Stimulated activated CD4-positive, alpha-beta T cell treated with anti-CD3 and anti-CD28 coated beads, Interleukin-2, amount 100 ng/mL, for 24 hours (primary cell): Measurements from ENCODE around the gene NDUFA5.
"Not testable (repeated sequence)": the region's sequence is repeated elsewhere in the genome, so short reads cannot be mapped to it uniquely, and the experiment has no call there.

Experiments used
- DNase-seq, 2 donors: peaks; one replicate each; pipeline ENCODE4 v3.0.0-alpha.2; 2020

Gene NDUFA5

DNA sequence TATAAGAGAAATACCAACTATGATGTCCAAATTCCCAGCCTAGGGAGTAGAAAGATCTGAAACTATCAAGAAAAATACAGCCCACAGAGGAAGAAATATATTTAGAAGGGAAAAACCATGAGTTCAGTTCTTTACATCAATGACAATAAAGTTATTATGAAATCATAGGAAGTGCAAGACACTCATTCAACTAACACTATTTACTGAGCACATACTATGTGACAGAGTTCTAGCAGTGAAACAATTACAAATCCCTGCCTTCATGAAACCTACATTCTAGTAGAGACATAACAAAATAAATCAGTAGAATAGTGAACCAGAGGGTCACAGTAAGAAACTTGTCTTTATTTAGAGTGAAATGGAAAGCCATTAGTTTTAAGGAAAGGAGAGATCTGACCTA is 2.1 kb downstream of the NDUFA5 start:
- DNase-seq, result no peak

DNA sequence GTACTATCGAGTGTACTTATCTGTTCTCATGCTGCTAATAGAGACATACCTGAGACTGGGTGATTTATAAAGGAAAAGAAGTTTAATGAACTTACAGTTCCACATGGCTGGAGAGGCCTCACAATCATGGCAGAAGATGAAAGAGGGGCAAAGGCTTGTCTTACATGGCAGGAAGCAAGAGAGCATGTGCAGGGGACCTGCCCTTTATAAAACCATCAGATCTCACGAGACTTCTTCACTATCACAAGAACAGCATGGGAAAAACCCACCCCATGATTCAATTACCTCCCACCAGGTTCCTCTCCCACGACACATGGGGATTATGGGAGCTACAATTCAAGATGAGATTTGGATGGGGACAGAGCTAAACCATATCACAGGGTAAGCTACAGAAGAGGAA is 4.5 kb downstream of the NDUFA5 start:
- DNase-seq, result no peak

DNA sequence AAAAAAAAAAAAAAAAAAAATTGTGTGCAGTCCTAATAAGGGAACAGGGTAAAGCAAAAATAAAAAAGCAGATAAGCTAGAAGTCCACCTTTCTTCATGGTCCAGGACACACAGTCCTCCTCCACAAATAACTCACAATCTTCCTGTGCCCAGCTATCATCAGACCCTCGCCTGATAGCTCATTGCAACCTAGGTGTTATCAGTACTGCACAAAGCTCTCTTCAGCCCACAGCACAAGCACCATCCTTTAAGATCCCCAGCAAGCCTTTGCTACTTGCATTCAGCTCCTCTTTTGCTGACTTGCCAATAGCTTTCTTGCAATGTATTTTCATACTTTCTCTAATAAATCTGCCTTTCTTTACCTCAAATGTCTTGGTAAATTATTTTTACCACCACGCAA is 5.0 kb downstream of the NDUFA5 start:
- DNase-seq, result no peak

GRCh38 chr7:123552134-123552533 is 5.5 kb downstream of the NDUFA5 start:
- not testable (repeated sequence) for DNase-seq

DNA sequence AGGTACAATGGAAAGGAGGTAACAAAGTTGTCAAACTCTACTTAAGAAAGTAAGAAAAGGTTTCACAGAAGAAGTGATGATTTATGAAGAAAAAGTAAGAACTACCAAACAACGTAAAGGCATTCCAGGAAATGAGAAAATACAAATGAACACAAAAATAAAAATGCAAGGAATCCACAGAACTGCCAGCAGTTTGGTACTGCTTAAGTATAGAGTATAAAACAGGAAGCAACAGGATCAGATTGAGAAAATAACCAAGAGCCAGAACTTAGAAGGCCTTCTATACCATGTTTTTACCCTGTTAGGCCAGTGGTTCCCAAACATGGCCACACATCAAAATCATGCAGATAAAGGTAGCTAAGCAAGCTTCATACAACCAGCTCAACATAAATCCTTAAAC is 9.2 kb downstream of the NDUFA5 start:
- DNase-seq, result no peak

DNA sequence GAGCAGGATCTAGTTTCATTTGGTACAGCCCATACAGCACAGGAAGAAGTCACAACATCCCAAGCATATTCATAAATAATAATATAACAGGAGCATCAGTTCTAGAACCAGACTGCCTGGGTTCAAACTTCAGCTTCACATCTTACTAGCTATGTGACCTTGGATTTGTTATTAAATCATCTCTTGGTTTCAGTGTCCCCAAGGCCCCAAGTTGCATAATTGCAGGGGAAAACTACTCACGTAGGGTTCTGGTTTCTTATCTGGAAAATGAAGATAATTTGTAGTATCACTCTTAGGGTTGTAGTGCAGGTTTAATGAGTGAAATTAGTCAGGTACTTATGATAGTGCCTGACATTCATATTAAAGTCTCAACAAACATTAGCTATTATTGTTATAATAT is 17.7 kb downstream of the NDUFA5 start:
- no peak for DNase-seq

GRCh38 chr7:123538897-123539296 is 18.7 kb downstream of the NDUFA5 start:
- no peak for DNase-seq

GRCh38 chr7:123538189-123538714 is 19.4 kb downstream of the NDUFA5 start:
- no peak for DNase-seq

DNA sequence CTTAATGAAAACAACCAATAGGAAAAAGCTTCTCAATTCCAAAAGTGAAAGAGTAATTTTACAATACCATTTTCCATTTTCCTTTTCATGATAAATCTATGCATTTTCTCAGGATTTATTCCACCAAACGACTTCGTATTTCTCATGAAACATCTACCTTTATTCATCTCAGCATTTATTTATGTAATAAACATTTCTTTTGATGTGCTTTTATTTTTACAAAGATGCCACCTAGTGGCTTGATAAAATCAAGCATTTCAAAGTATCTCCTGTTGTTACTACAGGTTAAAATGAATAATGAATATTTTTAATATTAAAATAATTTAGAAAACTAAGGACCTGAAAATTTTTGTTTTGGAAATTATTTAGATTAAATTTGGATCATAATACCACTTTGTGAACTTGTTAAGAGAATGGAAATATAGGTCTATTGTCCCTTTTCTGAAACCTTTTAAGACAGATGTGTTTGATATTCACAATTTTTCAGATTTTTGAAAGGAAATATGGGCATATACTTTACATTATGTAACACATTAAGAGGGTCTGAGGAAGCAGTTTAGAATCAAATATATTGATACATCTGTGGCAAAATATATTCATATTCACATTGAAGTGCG is 20.5 kb downstream of the NDUFA5 start:
- no peak for DNase-seq

DNA sequence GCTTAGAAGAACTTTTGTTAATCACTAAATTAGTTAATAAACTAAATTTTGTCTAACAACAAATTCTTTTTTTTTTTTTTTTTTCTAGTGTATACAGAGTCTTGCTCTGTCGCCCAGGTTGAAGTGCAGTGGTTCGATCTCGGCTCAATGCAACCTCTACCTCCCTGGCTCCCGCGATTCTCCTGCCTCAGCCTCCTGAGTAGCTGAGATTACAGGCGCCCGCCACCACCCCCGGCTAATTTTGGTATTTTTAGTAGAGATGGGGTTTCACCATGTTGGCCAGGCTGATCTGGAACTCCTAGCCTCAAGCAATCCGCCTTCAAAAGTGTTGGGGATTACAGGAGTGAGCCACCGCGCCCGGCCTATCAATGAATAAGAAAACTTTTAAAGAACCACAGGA is 22.1 kb downstream of the NDUFA5 start:
- DNase-seq, result no peak

DNA sequence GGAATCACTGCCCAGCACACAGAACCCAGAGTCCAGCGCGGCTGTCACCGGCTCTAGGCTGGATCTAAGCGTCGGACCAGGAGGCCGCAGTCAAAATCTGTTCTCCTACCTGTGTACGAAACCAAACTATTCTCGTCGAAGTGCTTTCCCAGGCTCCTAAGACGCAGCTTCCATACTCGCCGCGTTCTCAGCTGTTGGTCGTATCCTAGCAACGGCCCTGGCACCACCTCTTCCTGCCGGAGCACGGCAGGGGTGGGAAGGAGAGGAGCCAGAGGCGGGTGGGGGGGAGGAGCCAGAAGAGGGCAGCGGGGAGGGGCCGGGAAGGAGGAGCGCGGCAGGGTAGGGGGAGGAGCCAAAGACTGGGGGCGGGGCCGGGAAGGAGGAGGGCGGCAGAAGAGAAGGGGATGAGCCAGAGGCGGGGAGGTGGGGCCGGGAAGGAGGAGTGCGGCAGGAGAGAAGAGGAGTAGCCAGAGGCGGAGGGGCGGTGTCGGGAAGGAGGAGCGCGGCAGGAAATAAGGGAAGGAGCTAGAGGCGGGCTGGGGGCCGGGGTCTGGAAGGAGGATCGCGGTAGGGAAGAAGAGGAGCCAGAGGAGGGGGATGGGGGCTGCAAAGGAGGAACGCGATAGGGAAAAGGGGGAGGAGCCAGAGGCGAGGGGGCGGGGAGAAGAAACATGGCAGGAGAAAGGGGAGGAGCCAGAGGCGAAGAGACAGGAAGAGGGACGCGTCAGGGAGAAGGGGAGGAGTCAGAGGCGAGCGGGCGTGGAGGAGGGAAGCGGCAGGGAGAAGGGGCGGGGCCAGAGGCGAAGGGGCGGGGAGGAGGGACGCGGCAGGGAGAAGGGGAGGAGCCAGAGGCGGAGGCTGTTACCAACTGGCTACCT is 23.0 kb downstream of the NDUFA5 start, which contains the start of gene IQUB:
Gene IQUB, minus strand, starts transcription at position 213 of the 878 bp plus-strand sequence. CDS start 22,255 bp downstream, outside the sequence.
- DNase-seq, result peak; percentile 96 to 97

DNA sequence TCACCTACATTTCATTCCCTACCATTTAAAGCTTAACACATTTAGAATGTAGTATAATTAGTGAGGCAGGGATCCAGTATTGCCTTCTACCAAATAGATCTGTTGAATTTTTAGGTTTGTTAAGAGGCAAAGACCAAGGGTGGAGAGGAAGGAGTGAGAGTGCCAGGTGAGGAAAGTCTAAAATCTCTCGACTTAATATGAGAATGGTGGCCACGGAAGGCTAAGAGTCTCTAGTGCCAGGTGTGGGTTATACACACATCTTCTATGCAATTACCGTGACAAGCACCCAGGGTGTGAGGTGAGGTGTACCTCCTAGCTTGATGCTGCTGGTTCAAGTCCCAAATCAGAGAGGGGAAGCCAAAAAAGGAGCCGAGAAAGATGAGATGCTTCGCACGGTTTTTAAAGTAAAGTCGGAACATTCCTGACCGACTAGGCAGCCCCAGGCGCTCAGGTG is 23.7 kb downstream of the NDUFA5 start:
- no peak for DNase-seq

DNA sequence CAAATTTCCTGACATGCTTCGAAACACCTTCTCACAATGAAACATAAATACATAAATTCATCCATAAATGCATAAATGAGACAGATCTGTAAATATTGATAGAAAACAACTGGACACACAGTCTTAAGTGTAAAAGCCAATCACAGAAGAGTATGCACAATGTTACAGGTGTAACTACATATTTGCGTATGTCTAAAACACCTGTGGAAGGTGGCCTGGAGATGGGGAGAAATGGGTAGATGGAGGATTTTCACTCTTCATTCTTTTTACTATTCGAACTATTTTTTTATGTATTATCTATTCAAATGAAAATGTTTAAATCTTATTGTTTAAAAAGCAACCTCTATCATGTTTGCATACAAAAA is 24.1 kb downstream of the NDUFA5 start:
- DNase-seq, result no peak

DNA sequence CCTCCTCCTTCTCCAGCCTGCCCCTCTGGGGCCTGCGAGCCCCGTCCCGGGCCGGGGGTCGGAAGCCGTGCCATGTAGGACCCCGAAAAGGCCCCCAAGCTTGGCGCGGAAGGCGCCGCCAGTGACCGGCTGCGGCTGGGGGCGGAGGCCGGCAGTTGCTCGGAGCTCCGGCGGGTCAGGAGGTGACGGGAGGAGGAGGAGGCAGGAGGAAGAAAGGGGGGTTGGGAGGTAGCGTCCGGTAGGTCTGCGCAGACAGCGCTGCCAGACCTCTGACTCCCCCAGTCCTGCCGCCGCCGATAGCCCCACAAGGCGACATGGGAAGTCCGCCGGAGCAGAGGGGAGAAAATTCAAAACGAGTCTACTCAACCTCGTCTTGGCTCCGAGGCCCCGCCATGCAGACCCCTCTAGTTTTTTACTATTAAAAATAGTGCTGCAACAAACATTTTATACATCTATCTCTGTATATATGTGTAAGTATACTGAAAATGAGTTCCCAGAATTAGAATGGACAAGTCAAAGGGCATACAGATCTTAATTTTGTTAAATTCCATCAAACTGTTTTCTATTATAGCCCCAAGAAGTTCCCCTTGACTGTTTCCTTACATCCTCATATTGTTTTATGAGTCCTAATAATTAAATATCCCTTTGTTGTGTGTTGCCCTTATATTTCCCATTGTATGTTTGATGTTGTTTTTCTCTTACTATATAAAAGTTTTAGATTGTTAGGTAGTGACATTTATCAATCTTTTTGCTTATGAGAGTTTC is 24.6 kb downstream of the NDUFA5 start:
- peak; percentile 17 to 28 for DNase-seq

DNA sequence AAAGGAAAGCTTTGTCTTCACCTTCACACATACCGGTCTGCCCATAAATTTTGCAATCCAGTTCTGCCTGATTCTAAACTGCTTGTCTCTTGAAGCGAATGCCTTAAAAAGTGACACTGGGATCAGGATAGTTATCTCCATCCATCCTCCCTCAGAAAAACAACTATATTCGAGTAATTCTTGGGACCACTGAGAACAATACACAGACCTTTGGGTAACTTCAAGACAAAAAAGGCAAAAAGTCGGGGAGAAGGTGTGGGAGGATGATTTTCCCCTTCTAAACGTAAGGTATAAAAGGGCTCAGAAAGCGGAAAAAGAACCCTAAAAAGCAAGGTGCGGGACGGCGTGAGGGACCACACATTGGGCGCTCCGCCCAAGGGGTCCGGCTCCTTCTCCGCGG is 25.3 kb downstream of the NDUFA5 start:
- DNase-seq, result not testable (repeated sequence)

- not testable (repeated sequence) for DNase-seq
Measured at GRCh38 chr7:123530035-123530591, 27.5 kb downstream of the NDUFA5 start.

DNA sequence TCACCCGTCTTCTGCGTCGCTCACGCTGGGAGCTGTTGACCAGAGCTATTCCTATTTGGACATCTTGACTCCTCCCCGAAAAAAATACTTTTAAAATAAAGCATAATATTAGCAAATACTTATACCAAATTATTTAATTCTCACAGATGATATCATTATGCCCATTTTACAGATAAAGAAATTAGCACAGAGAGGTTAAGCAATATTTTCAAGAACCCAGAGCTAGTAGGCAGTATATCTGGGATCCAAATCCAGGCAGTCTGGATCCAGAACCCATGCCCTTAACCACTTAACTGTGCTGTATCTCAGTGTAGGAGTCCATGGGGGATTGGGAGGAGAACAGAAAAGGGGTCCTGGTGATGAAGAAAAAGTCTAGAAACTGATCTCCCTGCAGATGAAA is 29.4 kb downstream of the NDUFA5 start:
- no peak for DNase-seq

DNA sequence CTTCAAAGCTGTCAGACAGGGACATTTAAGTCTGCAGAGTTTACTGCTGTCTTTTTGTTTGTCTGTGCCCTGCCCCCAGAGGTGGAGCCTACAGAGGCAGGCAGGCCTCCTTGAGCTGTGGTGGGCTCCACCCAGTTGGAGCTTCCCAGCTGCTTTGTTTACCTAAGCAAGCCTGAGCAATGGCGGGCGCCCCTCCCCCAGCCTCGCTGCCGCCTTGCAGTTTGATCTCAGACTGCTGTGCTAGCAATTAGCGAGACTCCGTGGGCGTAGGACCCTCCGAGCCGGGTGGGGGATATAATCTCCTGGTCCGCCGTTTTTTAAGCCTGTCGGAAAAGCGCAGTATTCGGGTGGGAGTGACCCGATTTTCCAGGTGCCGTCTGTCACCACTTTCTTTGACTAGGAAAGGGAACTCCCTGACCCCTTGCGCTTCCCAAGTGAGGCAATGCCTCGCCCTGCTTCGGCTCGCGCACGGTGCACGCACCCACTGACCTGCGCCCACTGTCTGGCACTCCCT is 29.8 kb downstream of the NDUFA5 start:
- DNase-seq, result not testable (repeated sequence)

DNA sequence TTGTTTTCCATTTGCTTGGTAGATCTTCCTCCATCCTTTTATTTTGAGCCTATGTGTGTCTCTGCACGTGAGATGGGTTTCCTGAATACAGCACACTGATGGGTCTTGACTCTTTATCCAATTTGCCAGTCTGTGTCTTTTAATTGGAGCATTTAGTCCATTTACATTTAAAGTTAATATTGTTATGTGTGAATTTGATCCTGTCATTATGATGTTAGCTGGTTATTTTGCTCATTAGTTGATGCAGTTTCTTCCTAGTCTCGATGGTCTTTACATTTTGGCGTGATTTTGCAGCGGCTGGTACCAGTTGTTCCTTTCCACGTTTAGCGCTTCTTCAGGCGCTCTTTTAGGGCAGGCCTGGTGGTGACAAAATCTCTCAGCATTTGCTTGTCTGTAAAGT is 31.1 kb downstream of the NDUFA5 start:
- DNase-seq, result not testable (repeated sequence)

DNA sequence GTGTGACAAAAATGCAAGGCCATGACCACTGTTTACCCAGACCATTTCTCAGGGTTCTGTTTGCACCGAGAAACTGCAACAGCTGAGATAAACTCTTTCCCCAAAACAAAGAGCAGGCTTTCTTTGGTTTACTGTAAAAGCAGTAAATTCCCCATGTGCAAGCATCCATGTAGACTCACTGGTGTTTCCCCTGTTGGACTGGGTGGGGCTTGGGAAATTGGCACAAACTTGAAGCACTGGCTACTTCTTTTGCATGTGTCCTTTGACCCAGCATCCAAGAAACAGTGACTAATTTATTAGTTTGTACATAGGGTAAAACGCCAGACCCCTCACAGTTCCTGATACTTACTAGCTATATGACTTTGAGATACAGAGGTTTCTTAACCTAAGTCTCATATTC is 35.6 kb downstream of the NDUFA5 start:
- no peak for DNase-seq

GRCh38 chr7:123505221-123505620 is 52.4 kb downstream of the NDUFA5 start:
- DNase-seq, result no peak

GRCh38 chr7:123502201-123502600 is 55.4 kb downstream of the NDUFA5 start:
- DNase-seq, result no peak
